ENCODE data around the gene SLC12A7.

GRCh38 chr5:1053391-1054017, 58.4 kb downstream of the SLC12A7 start:
- no peak for TF ChIP-seq CTCF (IDR thresholded peaks at IDR 0.05)
- no peak for TF ChIP-seq POLR2AphosphoS5 (IDR thresholded peaks at IDR 0.05)

All from suprapubic skin (tissue), 3 donors.